GM04504 (cell line): ENCODE results near the gene CD63.

ENCODE experiments used
- DNase-seq: peaks from one replicate; pipeline ENCODE4 v3.0.0-alpha.2; 2012; ENCODE audit warnings: low read depth

The CD63 gene

DNA sequence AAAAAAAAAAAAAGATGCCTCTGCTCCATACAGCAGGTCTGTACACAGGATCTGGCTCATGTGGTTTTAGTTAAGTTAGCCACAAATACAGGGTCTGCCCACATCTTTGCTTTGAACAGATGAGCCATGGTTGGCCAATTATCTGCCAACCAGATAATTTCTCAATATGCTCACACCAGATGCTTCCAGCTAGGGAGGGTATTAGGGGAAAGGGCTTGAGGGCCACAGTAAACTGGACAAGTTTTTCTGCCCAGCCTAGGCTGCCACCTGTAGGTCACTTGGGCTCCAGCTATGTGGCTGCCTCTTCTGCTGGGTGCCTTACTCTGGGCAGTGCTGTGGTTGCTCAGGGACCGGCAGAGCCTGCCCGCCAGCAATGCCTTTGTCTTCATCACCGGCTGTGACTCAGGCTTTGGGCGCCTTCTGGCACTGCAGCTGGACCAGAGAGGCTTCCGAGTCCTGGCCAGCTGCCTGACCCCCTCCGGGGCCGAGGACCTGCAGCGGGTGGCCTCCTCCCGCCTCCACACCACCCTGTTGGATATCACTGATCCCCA is 7.8 kb downstream of the CD63 start:
- peak; percentile 87 for DNase-seq

DNA sequence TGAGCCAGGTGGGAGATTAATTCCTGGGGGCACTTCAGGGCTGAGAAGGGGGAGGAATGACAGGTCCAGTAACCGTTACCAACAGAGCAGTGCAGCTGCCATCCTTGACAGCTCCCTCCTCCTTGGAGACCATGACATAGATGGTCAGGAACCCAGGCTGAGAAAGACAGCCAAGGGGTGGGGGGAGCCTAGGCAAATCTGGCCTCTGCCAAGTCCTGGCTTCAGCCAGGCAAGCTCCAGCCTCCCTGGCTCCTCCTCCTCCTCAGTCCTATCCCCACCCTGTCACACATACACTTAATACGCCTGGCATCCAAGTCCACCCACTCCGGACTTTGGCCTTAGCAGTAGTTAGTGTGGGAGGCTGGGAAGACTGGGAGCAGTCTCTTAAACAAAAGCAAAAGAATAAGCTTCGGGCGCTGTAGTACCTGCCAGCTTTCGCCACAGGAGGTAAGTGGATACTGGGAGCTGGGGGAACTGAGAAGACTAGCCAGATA is 8.7 kb downstream of the CD63 start, which contains the start of gene RDH5:
Gene RDH5, plus strand, starts transcription at position 323 of the 494 bp plus-strand sequence. CDS start 792 bp downstream, outside the sequence.
- DNase-seq = no peak

GRCh38 chr12:55719371-55719770 is 9.4 kb downstream of the CD63 start:
- no peak for DNase-seq

GRCh38 chr12:55718624-55719275 is 10.1 kb downstream of the CD63 start:
- DNase-seq = no peak

- DNase-seq = no peak
Measured at GRCh38 chr12:55718015-55718414, 10.8 kb downstream of the CD63 start.

DNA sequence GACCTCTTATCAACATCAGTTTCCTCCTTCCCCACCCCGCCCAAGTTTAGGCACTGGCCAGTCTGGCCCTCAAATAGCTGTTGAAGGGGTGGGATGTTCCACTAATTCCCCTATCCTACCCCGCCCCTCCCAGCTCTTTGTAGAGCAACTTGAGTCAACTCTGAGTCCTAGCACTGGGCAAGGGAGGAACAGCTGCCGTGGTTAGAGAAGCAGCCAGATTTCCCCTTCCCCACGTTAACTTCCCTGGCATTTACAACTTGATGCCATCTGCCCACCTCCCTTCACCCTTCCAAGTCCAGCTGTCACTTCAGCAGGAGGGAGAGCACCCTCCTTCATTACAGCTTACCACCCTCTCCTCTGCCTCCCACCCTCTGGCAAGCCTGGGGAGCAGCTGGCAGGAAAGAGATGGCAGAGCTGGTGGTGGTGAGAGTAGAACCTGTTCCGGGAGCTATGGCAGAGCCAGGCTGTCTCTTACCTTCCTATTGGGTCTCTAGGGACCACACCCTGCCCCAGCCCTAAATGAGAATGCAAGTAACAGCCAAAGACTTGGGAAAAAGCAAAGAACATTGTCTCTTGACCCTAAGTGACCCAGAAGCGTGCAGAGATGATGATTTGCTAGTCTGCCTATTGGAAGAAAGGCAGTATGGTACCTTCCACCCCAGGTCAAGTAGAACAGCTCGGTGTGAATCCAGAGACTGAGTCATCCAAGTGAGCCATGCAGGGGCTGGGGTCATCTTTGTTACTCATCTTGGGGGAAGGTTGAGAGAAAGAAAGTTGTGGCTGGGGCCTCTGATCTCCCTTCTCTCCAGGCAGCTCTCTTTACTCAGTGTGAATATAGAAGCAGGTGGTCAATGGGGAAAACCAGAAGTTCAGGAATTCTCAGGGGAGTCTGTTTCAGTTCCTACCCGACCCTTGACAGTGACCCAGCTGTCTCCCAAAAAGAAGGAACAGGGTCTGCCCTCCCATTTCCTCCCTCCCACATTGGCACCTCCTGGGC is 11.5 kb downstream of the CD63 start:
- no peak for DNase-seq

- no peak for DNase-seq
Measured at GRCh38 chr12:55716582-55716957, 12.2 kb downstream of the CD63 start.

DNA sequence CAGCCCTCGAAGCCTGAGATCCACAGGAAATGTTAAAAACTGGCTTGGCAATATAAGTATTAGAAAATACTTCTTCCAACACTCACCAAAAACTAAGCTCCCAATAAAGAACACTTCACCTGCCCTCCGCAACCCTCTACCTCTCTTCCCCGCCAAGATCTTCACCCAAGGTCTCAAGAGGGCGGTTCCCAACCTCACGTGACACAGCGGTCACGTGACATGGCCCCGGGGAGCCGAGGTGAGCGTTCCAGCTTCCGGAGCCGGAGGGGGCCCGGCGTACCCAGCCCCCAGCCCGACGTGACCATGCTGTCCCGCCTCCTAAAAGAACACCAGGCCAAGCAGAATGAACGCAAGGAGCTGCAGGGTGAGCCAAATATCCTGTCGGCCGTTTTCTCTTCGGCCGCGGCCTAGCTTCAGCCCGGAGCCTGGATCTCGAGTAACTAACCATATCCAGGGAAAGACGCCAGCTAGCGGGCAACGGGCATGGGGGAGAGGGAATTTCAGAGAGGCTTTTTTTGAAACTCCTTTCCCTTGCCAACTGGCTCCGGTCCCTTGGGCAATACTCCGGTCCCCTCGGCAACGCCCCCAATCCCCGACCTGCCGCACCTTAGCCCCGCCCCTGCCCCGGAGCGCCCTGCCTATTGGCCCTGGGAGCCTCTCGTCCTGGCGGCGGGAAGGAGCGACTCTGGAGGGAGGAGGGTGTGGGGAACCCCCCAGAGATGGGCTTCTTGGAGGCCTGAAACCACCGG is 12.8 kb downstream of the CD63 start, which contains the start of gene BLOC1S1:
Gene BLOC1S1, plus strand, starts transcription at position 214 of the 749 bp plus-strand sequence. Its CDS starts 6 bp downstream, at position 220.
- DNase-seq = peak; percentile 83

GRCh38 chr12:55715169-55715764 is 13.5 kb downstream of the CD63 start:
- DNase-seq = no peak

DNA sequence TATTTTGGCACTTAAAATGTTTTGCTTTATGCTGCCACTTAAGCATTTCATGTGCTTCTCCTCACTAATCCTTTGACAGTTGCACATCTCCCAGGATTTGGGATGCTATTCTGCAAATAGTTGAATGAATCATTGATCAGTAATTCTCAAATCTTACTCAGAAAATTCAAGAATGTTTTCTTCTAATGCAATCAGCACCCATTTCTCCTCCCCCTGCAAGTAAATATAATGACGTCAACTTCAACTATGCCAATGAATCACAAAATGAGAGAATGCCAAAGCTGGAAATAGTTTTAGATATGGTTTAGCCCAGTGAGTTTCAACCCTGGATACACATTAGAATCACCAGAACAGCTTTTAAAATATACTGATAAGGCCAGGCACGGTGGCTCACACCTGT is 15.1 kb downstream of the CD63 start:
- DNase-seq = peak; percentile 56

DNA sequence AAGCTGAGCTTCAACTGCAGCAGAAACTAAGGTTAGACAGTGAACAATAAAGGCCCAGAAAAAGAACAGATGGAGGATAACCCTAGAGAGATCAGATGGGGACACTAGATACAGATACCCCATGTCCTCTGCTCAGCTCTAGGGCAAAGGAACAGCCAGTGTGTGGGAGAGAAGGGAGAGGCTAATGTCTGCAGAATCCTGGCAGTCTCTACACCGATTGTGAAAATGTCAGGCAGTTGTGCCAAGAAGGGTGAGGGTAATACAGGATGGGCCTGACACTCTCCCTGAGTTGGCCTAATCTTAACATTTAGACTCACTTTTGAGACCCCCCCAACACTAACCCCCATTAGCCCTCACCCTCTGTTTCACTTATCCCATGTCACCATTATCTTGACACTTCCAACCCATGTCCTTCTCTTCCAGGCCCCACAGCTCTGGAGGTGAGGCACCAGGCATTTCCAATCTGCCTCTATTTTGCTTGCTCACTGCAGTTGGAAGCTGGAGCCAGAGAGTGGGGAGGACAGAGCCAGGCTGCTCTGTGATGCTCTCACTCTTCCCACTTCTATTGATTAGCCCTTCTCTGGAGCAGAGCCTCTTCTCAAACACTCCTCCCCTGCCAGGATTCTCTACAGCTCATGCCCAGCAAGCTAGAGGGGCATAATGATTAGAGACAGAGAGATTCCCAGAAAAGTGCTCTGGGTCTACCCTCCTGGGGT is 16.0 kb downstream of the CD63 start:
- no peak for DNase-seq

DNA sequence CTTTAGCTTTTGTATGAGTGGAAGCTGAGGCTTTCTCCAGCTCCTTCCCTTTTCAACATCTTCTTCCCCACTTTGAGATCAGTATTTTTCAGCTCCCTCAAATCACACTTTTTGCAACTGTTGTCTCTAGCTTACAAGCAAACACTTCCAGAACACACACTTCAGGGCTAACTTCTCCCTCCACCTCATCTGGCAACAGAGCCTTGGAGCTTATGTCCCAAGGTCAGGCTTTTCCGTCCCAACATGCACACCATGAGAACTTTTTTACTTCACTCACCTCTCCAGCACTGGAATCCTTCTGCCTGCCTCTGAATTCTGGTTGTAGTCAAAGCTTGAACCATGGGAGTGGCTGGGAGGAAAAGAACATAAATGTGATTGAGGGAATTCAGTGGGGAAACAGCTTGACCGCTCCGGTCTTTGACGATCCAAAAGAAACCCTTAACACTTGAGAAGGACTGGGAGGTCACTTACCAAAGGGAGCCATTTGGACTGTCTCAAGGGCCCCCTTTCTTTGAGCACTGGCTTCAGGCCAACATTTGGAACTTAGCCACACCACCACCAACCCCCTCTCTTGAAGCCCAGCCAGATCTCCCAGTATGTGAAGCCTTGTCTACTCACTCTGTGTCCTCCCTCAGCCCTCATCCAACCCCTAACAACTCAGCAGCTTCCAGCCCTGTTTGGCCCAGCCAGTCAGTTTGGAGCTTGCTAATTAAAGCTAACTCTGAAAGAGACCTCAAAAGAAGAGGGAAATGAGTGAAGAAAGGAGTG is 16.8 kb downstream of the CD63 start:
- DNase-seq = no peak

DNA sequence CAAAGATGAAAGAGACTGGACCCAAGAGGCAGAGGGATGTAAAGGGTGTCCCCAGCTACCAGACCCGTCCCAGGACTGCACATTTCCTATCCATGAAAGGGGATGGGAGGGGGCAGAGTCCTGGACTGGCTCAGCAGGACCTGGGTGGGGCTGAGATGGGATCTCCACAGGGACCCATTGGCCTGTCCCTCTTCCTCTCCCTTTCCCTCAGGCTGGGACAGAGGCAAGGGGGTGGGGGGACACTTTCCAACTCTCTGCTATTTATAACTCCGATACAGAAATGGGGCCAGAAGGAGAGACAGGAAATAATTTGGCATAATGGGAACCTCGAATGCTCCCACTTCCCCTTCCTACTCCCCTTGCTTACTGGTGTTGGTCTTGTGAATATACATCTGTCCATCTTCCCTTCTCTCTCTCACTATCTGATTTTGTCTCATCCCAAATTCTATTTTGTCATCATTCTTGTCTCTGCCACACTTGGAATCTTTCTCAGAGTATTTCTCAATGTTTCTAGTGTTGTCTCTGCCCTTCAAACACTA is 20.0 kb downstream of the CD63 start:
- DNase-seq = no peak

DNA sequence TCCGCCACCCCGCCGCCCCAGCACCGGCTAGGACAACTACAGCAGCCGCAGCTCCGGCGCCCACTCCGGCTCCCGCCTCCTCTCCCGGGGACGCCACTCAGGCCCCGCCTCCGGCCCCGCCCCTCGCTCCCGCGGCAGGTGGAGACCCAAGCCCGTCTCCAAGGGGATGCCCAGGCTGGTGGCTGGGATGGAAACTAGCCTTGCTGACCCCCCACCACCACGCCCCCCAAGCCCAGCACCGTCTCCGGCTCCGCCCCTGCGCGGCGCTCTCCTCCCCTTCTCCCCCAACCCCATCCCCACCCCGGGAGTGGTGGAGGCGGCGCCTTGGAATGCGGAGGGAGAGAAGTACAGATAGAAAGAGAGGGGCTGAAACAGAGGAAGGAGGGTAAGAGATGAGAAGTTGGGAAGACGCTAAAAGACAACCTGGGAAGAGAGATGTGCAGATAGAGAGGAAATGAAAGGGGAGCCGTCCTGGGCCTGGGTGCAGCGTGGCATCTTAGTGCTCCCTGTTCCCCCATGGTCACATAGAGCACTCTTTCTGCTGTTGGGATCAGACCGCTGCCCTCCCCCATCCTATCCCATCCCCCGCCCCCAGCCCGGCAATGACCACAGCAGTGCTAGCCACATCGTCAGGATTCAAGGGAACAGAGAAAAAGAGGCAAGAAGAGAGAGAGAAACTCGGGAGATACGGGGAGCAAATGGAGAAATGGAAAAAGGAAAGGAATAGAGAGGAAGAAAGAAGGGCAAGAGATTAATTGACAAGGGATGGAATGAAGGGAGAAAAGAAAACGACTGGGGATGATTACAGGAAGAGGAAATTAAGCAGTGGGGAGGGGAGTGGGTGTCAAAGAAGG is 20.7 kb downstream of the CD63 start, which contains the start of gene ITGA7:
Gene ITGA7, minus strand, starts transcription at position 64 of the 854 bp plus-strand sequence. CDS start 222 bp downstream, outside the sequence.
- DNase-seq = no peak

DNA sequence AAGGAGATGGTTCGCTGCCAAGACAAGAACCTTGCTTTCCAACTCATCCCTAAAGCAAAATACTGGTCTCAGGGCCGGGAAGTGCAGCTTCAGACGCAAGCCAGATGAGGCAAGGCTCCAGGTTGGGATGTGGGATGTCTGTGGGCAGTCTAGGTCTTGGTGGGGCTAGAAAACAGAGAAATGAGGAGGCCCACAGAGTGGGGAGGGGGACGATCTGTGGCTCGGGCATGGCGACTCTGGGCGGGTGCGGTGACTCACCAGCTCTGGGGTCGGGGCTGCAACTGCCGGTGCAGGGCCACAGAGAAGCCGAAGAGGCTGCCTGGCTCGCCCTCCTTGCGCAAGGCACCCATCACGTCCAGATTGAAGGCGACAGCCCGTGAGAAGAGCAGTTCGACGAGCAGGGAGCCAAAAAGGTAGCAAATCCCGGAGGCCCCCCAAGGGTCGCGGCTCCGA is 21.6 kb downstream of the CD63 start:
- no peak for DNase-seq

DNA sequence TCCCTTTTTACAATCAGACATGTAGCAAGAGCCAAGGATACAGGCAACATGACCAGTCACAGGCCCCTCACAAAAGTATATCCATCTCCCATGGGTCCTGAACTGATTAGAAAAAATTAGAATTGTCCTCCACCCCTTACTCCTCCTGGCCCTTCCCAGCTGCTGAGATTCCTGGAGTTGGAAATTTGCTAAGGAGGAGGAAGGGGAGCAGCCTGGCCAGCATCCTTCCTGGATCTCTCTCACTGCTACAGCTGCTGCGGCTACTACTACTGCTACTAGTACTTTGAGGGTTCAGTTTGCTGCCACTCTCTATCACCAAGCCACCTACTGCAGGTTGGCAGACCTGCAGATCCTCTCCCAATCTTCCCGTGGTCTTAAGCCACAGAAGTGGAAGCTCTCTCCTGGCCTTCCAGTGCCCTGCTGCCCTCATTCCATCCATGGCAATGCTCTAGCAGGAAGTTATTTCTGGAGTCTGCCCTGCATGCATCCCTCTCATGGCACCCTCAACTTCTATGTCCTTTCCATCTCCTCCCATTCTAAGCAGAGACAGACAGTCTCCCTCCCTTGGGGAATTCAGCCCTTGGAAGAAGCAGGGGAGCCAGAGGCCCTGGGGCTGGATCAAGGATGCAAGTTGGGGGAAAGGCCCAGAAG is 22.1 kb downstream of the CD63 start:
- DNase-seq = no peak

GRCh38 chr12:55705782-55706402 is 22.9 kb downstream of the CD63 start:
- no peak for DNase-seq
